Epithelial cell of proximal tubule (primary cell): ENCODE data around the gene CDH4. TPM values are rescaled to one million over a fixed set of nuclear protein-coding genes. Genes with fewer than 3 reads are reported as not detected.

Experiments used
- DNase-seq: peaks from one replicate; pipeline ENCODE4 v3.0.0-alpha.2; 2011; ENCODE audit warnings: low read depth
- H3K4me3 ChIP-seq: 2 replicates; pipeline ENCODE4 v1.5.1; 2011; ENCODE audit warnings: low read depth, mild to moderate bottlenecking, low read length
- total RNA-seq: library from RNA; depleted of rRNA; stranded (reverse); fragments of >200 nt; gene quantifications from 2 replicates; pipeline ENCODE4 v1.2.3, GENCODE V29; 2015
- TF ChIP-seq, protein P1 (sequence below): conservative IDR thresholded peaks from 2 replicates; pipeline ENCODE4 v1.5.1; 2012; ENCODE audit warnings: low read depth, mild to moderate bottlenecking, low read length

Gene CDH4
- total RNA-seq, 1 donor from 2014 or later: 17.1 TPM

DNA sequence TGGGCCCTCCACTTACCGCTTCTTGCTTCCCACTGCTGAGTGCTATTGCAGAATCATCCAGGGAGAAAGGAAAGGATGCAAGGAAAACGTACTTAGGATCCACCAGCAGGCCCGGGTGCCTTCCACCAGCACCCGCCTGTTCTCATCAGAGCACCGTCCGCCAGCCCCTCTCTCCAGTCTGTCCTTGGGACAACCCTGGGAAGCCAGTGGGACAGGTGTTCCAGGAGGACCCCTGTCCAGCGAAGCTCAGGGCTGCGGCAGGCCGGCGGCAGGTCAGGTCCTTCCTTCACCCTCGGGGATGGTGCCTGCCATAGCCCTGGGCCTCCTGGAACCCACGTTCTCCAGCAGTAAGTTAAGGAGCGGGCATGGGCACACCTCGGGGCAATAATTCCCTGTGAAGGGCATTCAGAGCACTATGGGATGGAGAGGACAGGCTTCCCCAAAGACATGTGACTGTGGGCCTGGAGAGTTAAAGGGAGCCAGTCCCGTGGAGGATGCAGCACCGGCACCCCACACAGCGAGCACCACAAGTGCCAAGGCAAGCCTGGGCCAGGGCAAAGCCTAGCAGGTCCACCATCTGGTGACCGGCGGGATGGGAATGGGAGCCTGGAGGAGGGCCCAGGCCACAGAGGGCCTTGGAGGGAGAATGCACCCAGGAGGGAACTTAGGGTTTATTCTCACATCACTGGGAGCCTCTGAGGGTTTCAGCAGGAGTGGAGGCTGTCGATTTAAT is 416.9 kb downstream of the CDH4 start:
- DNase-seq: no peak
- H3K4me3 ChIP-seq: no peak overlapping the region
- TF ChIP-seq, protein P1, sequence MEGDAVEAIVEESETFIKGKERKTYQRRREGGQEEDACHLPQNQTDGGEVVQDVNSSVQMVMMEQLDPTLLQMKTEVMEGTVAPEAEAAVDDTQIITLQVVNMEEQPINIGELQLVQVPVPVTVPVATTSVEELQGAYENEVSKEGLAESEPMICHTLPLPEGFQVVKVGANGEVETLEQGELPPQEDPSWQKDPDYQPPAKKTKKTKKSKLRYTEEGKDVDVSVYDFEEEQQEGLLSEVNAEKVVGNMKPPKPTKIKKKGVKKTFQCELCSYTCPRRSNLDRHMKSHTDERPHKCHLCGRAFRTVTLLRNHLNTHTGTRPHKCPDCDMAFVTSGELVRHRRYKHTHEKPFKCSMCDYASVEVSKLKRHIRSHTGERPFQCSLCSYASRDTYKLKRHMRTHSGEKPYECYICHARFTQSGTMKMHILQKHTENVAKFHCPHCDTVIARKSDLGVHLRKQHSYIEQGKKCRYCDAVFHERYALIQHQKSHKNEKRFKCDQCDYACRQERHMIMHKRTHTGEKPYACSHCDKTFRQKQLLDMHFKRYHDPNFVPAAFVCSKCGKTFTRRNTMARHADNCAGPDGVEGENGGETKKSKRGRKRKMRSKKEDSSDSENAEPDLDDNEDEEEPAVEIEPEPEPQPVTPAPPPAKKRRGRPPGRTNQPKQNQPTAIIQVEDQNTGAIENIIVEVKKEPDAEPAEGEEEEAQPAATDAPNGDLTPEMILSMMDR: no peak

DNA sequence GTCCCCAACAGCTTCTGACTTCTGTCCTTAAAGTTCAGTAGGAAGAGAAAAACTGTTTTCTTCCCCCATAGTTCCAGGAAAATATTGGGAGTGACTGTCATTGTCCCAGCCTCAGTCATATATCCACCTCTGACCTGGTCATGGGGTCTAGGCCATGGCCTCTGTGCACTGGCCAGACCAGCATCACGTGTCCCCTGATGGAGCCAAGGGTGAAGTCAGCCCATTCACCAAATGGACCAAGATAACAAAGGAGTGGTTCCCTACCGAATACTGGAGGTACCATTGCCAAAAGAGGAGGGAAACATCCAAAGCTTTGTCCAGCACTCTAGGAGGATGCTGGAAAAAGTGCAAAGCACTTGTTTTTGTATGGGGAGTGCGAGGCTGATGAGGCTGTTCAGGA is 418.2 kb downstream of the CDH4 start:
- TF ChIP-seq, protein P1: no peak
- DNase-seq: no peak
- H3K4me3 ChIP-seq: no peak overlapping the region

DNA sequence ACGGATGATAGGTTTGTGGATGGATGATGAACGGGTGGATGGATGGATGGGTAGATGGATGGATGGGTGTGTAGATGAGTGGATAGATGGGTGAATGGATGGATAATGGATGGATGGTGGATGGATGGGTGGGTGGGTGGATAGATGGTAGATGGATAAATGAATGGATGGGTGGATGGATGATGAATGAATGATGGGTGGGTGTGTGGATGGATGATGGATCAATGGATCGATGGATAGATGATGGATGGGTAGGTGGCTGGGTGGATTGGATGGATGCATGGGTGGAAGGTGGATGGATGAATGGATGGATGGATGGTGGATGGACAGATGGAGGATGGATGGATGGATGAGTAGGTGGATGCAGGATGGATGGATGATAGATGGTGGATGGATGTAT is 419.5 kb downstream of the CDH4 start:
- no peak for DNase-seq
- no peak overlapping the region for H3K4me3 ChIP-seq
- TF ChIP-seq, protein P1: no peak

DNA sequence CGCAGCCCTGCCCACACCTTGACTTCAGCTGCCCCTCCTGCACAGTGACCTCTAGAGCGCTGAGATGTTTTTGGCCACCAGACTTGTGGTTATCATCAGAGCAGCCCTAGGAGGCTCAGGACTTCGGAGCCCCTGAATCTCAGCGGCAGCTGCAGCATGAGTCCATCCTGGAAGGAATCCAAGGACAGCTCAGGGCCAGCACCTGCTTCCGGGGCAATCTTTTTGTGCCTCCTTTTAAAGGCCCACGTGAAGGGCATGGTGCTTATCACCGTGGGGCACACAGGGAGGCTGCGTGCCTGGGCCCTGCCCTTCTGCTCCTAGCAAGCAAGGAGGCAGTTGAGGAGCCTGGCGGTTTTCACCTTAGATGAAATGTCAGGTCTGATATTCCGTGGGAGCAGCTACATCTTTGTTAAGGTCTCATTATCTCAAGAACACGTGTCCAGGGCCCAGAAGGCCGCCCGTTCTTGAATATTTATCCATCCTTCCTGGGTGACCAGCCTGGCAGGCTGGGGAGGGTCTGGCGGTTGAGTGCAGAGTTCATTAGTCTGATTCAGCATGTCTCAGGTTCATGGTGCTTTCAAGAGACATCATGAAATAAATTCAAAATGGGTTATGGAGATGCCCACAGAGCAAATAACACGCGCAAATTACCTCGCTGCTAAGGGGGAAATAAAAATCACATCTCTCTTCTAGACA is 421.2 kb downstream of the CDH4 start:
- H3K4me3 ChIP-seq: no peak overlapping the region
- TF ChIP-seq, protein P1: no peak
- DNase-seq: no peak

DNA sequence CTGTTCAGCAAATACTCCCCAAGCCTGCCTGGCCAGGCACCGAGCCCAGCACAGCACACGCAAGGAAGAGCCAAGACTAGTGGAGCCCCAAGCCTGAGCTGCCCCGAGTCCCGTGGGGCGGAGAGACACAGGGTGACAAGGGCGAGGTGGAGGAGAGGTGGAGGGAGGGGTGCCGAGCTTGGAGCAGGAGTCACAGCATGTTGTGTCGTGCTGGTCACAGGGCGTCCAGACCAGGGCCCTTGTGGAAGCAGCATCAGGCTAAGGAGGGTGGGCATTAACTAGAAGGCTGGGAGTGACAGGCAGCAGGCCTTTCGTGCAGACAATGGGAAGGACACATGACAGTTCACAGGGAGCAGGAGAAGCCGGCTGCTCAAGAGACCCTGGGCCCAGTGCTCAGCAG is 422.1 kb downstream of the CDH4 start:
- no peak for DNase-seq
- TF ChIP-seq, protein P1: no peak
- no peak overlapping the region for H3K4me3 ChIP-seq

DNA sequence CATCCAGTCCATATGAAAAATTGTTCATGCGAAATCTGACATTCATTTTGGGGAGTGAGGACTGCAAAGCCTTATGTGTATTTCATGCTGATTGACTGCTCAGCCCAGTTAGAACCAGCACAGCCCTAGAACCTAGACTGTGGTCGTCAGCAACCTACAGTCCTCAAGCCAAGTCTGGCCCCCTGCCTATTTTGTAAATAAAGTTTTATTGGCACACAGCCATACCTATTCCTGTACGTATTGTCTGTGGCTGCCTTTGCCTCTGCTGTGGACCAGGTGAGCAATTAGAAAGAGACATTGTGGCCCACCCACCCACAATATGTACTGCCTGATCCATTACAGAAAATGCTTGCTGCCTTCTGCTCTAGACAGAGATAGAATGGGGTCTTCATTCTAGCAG is 422.6 kb downstream of the CDH4 start:
- H3K4me3 ChIP-seq: no peak overlapping the region
- DNase-seq: no peak
- TF ChIP-seq, protein P1: no peak
